ENCODE results near the gene RIC8B.
A peak's percentile ranks its signal among the peaks of the same experiment; 100 is the strongest.

Gene RIC8B

DNA sequence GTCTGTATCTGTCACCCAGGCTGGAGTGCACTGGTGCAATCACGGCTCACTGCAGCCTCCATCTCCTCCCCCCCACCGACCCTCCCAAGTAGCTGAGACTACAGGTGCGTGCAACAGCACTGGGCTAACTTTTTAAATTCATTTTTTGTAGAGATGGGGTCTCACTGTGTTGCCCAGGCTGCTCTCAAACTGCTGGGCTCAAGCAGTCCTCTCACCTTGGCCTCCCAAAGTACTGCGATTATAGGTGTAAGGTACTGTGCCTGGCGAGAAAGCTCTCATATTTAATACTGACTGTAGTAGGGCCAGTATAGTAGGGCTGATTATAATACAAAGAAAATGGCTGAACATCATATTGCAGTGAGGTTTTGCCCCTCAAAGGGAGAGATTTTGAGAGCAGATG lies 2.4 kb downstream of the RIC8B start:
- no peak for TF ChIP-seq CTCF (conservative IDR thresholded peaks at IDR 0.05; ENCODE audit: low read depth, low read length)
- no peak overlapping the region for H3K4me3 ChIP-seq (ENCODE audit: low read depth, low read length)
- no peak for DNase-seq (ENCODE audit: low read depth)

DNA sequence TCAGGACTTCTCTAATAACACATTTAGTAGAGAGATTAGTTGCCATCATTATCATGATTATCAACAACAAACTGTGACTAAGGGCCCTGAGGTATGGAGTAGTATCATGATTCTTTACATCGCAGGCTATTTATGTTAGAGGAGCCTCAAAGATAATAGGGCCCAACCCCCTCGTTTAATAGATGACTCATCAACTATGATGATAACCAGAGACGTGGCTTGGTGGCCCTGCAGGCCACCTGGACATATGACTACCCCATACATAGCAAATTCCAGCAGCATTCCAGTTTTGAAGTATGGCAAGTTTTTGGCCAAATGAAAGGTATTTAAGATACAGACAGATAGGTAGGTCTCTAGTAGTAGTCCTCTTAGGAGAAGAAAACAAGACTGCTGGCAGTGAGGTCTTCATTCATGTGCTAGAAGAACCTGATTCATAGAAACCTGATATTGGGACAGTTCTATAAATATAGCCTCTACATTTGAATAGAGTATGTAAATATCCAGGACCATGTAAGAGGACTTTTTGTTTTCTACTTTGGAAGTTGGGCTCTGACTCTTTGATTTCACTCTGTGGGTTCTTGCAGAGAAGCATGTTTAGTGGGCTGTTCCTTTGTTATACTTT lies 5.6 kb downstream of the RIC8B start:
- DNase-seq (ENCODE audit: low read depth), result no peak
- no peak for TF ChIP-seq CTCF (conservative IDR thresholded peaks at IDR 0.05; ENCODE audit: low read depth, low read length)
- H3K4me3 ChIP-seq (ENCODE audit: low read depth, low read length), result no peak overlapping the region

- TF ChIP-seq CTCF (conservative IDR thresholded peaks at IDR 0.05; ENCODE audit: low read depth, low read length), result no peak
- no peak overlapping the region for H3K4me3 ChIP-seq (ENCODE audit: low read depth, low read length)
- no peak for DNase-seq (ENCODE audit: low read depth)
Observed at GRCh38 chr12:106782619-106783018, 8.1 kb downstream of the RIC8B start.

GRCh38 chr12:106783515-106783914 lies 9.0 kb downstream of the RIC8B start:
- H3K4me3 ChIP-seq (ENCODE audit: low read depth, low read length), result no peak overlapping the region
- no peak for DNase-seq (ENCODE audit: low read depth)
- no peak for TF ChIP-seq CTCF (conservative IDR thresholded peaks at IDR 0.05; ENCODE audit: low read depth, low read length)

DNA sequence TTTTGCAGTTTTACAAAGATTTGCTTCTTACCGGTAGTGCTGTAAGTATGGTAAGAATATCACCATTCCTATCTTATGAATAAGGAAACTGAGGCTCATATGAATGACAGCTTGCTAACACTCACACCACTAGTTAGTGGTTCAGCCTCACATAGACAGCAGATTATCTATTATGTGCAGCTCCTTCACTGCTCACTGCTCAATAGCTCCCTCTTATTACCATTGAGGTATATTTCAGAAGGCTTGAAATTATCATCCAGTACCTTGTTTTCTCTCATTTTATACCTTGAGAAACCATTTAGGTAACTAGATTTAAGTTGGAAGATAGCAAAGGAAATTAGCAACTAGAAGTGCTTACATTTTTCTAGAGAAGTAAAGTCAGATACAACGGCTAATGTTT lies 15.5 kb downstream of the RIC8B start:
- TF ChIP-seq CTCF (conservative IDR thresholded peaks at IDR 0.05; ENCODE audit: low read depth, low read length), result peak; percentile 43
- no peak for DNase-seq (ENCODE audit: low read depth)
- no peak overlapping the region for H3K4me3 ChIP-seq (ENCODE audit: low read depth, low read length)

DNA sequence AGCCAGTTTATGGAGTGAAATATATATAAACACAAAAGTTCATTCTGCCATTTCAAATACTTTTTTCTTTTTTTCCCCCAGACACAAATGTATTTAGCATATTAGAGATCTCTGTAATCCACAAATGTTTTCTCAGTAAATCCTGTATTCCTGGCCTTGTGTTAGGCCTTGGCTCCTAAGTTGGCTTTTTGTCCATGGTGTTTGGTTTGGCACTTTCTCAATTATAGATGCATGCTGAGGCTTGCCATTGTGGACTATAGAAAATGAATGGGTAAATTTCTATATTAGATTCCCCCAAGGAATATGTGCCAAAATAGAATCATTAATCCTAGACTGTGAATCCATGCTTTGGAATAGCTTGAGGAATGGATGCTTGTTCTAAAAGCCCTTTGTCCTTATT lies 17.0 kb downstream of the RIC8B start:
- DNase-seq (ENCODE audit: low read depth), result no peak
- TF ChIP-seq CTCF (conservative IDR thresholded peaks at IDR 0.05; ENCODE audit: low read depth, low read length), result no peak
- H3K4me3 ChIP-seq (ENCODE audit: low read depth, low read length), result no peak overlapping the region

- no peak for TF ChIP-seq CTCF (conservative IDR thresholded peaks at IDR 0.05; ENCODE audit: low read depth, low read length)
- H3K4me3 ChIP-seq (ENCODE audit: low read depth, low read length), result no peak overlapping the region
- DNase-seq (ENCODE audit: low read depth), result no peak
Observed at GRCh38 chr12:106794369-106794768, 19.9 kb downstream of the RIC8B start.

Measured in choroid plexus epithelial cell (primary cell).